Stimulated activated CD8-positive, alpha-beta memory T cell treated with anti-CD3 and anti-CD28 coated beads, Interleukin-7, amount 100 ng/mL, for 4 hours (primary cell): ENCODE measurements around the gene FOSB.
"Not testable (repeated sequence)": the region's sequence is repeated elsewhere in the genome, so short reads cannot be mapped to it uniquely, and the experiment has no call there.

Experiments
- DNase-seq, 2 donors: peaks; one replicate each; pipeline ENCODE4 v3.0.0-alpha.2; 2020; ENCODE audit warnings: low read depth in 2 of 2

The FOSB gene

GRCh38 chr19:45505996-45506245 lies 38.1 kb downstream of the FOSB start:
- no peak for DNase-seq

DNA sequence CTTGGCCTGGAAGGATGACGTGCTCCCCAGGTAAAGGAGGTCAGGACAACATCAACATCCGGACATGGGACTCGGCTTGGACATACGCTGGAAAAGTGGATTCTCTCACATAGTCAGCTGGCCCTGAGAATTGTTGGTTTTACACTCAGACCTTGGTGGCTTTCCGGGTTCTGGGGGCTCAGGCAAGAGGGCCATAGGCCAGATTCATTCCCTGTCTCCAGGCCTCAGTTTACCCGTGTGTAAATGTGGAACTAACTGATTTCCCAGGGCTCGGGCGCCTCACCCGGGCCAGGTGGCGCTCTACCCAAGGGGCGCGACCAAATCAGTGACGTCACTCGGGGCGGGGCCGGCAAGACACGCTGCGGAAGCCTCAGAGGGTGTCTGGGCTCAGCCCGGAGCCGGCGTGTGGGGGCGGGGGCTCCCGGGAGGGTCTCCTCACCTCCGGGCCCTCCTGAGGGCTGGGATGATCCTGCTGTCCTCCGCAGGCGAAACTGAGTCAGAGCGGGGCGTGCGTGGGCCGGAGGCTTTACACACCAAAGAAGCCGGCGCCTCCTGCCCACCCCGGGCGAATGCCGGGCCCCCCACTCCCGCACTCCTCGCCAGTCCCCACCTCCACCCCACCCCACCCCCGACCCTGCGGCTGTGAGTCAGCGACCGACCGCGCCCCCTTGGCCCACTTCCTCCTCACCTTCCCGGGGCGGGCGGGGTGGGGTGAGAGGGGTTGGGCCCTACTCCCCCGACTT lies 38.6 kb downstream of the FOSB start:
- peak; percentile 98 to 100 for DNase-seq

DNA sequence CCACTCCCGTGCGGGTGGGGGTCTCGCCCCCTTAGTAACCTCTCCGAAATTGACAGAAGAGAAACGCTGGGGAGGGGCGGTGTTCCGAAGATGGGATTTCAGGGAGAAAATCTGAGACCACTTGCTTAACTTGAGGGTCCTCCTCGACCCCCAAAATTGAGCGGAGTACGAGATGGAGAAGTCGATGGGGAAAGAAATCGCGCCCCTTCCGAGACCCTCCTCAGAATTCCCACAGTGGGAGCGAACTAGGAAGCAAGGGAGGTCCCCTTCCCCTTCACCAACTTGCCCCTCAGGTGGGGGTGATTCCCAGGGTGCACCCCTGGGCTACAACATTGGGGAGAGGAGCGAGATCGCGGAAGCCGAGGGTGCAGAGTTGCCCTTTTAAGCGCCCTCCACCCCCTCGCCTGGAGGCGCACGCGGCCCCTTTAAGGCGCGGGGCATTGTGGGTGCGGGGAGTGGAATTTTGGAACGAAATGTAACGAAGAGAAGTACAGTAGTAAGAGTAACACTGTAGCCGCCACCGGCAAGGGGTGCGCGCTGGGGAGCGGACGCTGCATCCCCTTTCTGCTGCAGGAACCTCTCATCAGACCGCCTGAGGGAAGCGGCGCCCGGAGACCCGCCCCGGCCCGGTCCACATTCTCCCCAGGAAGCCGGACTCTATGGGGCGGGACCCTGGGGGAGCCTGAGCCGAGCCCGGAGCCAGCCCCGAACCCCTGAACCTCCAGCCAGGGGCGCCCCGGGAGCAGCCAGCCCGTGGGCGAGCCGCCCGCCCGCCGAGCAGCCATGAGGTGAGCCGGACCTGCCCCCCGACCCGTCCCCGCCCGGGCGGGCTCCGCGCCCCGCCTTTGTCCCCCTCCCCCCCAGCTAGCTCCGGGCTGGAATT lies 39.4 kb downstream of the FOSB start, which contains the start of gene VASP:
TSS of gene VASP (plus strand) at position 491 of the 883 bp plus-strand sequence. CDS start at position 784, 293 bp downstream.
- DNase-seq: peak; percentile 87 to 90

DNA sequence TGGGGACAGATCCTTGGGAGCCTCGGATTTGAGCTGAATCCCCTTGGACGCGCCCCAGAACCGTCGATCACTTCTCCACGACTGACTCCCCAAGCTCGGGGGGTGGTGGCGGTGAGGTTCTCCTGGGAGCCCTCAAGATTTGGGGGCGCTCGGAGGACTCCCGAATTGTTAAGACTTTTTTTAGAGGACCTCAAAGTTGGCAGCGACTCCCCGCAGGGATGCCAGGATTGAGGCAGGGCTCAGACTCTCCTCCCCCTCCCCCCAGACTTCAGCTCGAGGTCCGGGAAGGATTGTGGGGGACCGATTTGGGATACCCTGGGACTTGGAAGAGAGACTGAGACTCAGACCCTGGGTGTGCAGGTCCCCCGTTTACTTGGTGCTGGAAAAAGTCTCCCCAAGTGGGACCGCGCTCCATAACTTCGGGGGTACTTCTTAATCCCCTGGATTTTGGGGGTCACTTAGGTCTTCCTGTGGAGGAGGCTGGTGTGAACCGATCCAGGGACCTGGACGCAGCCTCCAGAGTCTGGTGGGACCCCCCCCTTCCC lies 40.1 kb downstream of the FOSB start:
- no peak for DNase-seq

- DNase-seq: peak in 1 of 2 donors; percentile 61
Observed at GRCh38 chr19:45508417-45508860, 40.6 kb downstream of the FOSB start.

DNA sequence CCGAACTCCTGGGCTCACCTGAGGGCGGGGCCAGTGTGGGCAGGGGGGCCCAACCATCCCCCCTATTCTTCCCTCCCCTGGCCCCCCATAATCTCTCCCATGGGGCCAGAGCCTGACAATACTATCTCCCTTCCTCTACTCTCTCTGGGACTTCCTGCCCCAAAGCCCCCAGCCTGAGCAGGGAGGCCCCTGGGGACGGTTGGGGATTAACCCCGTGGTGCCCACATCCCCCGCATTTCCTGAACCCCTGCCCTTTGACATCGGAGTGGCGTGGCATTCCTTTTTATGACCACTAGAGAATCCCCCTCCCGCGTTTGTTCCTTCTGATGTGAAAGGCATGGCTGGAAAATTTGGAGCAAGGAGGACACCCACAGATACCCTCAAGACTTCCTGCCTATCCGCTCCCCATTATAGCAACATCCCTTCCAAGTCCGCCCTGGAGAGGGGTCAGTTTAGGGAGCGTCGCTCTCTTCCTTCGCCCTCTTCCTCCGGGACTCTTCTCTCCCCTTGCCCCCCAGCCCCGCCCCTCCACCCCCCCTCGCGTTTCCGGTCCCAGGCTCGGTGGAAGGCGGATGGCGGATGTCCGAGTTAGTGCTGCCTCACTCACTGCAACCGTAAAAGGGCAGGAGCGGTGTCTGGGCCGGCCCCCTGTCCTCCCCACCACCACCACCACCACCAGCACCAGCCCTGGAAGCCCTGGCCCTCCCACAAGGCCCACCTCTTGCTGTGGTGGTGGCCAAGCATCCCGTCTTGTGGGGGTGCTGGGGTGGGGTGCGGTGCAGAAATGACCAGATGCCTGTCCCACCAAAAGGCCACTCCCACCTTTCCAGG lies 41.3 kb downstream of the FOSB start:
- DNase-seq: no peak

GRCh38 chr19:45509692-45510015 lies 41.9 kb downstream of the FOSB start:
- no peak for DNase-seq

- not testable (repeated sequence) for DNase-seq
Observed at GRCh38 chr19:45510352-45510751, 42.6 kb downstream of the FOSB start.

- no peak for DNase-seq
Observed at GRCh38 chr19:45511074-45511473, 43.3 kb downstream of the FOSB start.

DNA sequence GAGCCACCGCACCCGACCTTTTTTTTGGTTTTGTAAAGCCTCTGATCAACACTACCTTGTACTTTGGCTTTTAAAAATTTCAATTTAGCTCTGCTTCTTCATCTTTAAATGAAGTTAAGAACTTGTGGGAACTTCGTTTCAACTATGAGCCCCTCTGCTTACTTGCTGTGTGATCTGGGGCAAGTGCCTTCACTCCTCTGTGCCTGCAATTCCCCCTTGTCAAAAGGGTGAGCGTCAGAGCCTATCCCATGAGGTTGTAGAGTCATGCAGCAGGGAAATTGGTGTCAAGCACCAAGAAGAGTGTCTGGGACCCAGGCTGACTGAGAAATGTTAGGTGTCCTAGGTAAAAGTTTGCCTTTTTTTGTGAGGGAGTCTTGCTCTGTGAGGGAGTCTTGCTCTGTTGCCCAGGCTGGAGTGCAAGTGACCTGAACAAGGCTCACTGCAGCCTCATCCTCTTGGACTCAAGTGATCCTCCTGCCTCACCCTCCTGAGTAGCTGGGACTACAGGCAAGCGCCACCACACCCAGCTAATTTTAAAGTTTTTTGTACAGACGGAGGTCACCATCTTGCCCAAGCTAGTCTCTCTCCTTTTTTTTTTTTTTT lies 45.2 kb downstream of the FOSB start:
- DNase-seq: no peak

- no peak for DNase-seq
Observed at GRCh38 chr19:45514376-45515051, 46.7 kb downstream of the FOSB start.

GRCh38 chr19:45515081-45515624 lies 47.4 kb downstream of the FOSB start:
- peak in 1 of 2 donors; percentile 44 for DNase-seq

GRCh38 chr19:45515807-45516401 lies 48.1 kb downstream of the FOSB start:
- peak in 1 of 2 donors; percentile 30 for DNase-seq

GRCh38 chr19:45517238-45517637 lies 49.4 kb downstream of the FOSB start:
- no peak for DNase-seq

- no peak for DNase-seq
Observed at GRCh38 chr19:45517641-45518468, 50.1 kb downstream of the FOSB start.

- no peak for DNase-seq
Observed at GRCh38 chr19:45518469-45518826, 50.7 kb downstream of the FOSB start.

- no peak for DNase-seq
Observed at GRCh38 chr19:45522010-45522941, 54.5 kb downstream of the FOSB start.

- peak; percentile 44 to 49 for DNase-seq
Observed at GRCh38 chr19:45523642-45524256, 56.0 kb downstream of the FOSB start.
